HepG2 (cell line): ENCODE results near the gene SLC4A11. TPM values are rescaled to one million over a fixed set of nuclear protein-coding genes. Genes with fewer than 3 reads are reported as not detected.

ENCODE experiments used
- FIP1L1 ChIP-seq: fragments of 200-400 bp; formaldehyde crosslinking; IDR thresholded peaks from 2 replicates; pipeline ENCODE4 v1.6.1; 2018; ENCODE audit warnings: low read depth, mild to moderate bottlenecking, low read length, moderate library complexity, borderline replicate concordance; ENCODE audit not compliant: insufficient read depth
- ISL2 ChIP-seq: sonication (generic); formaldehyde crosslinking; IDR thresholded peaks from 2 replicates; pipeline ENCODE4 v1.5.0; 2020; ENCODE audit warnings: missing genetic modification reagents
- MAF1 ChIP-seq: sonication (generic); formaldehyde crosslinking; IDR thresholded peaks from 2 replicates; pipeline ENCODE4 v1.5.0; 2020; ENCODE audit warnings: missing genetic modification reagents, borderline replicate concordance
- ZNF235 ChIP-seq: sonication (generic); formaldehyde crosslinking; IDR thresholded peaks from 2 replicates; pipeline ENCODE4 v1.8.1; 2023; ENCODE audit warnings: mild to moderate bottlenecking, missing genetic modification reagents, borderline replicate concordance
- ZNF331 ChIP-seq: sonication (generic); formaldehyde crosslinking; IDR thresholded peaks from 2 replicates; pipeline ENCODE4 v1.4.0; 2020; ENCODE audit warnings: missing genetic modification reagents
- ZNF546 ChIP-seq: sonication (generic); formaldehyde crosslinking; conservative IDR thresholded peaks from 2 replicates; pipeline ENCODE4 v1.8.1; 2023; ENCODE audit warnings: mild to moderate bottlenecking, missing genetic modification reagents
- ZNF703 ChIP-seq: sonication (generic); formaldehyde crosslinking; IDR thresholded peaks from 2 replicates; pipeline ENCODE4 v1.5.1; 2020; ENCODE audit warnings: missing genetic modification reagents, mild to moderate bottlenecking, moderate library complexity, borderline replicate concordance
- polyA plus RNA-seq, 8 experiments: library from polyadenylated mRNA; depleted of rRNA in 3 of 8; stranded (reverse) in 7 of 8; unstranded in 1 of 8; fragments of >200 nt; fragmentation: Illumina TruSeq in 4 of 8; extraction: Trizol in 4 of 8; gene quantifications; 2 replicates each; pipeline versions ENCODE4 v1.2.1 to v1.2.3, GENCODE V29; 2011 to 2016; ENCODE audit warnings: low read depth in 4 of 8, missing spikeins in 1 of 8, mixed read lengths in 1 of 8; ENCODE audit not compliant: insufficient read depth in 1 of 8
- total RNA-seq, 5 experiments: library from RNA; depleted of rRNA; stranded (reverse); fragments of >200 nt; fragmentation: Illumina TruSeq; extraction: Trizol; gene quantifications; 2 replicates each; pipeline ENCODE4 v1.2.3, GENCODE V29; 2016; ENCODE audit warnings: low read depth in 1 of 5
- TF ChIP-seq, protein P1 (sequence below): sonication (generic); formaldehyde crosslinking; IDR thresholded peaks from 2 replicates; pipeline ENCODE4 v1.5.0; 2020; ENCODE audit warnings: mild to moderate bottlenecking, missing genetic modification reagents, borderline replicate concordance
- TF ChIP-seq, protein P2 (sequence below): sonication (generic); formaldehyde crosslinking; IDR thresholded peaks from 2 replicates; pipeline ENCODE4 v1.5.0; 2020; ENCODE audit warnings: missing genetic modification reagents
- TF ChIP-seq, protein P3 (sequence below): sonication (generic); formaldehyde crosslinking; IDR thresholded peaks from 2 replicates; pipeline ENCODE4 v1.5.0; 2020; ENCODE audit warnings: mild to moderate bottlenecking, missing genetic modification reagents
- TF ChIP-seq, protein P4 (sequence below): sonication (generic); formaldehyde crosslinking; IDR thresholded peaks from 2 replicates; pipeline ENCODE4 v1.8.0; 2022; ENCODE audit warnings: mild to moderate bottlenecking, missing genetic modification reagents, moderate library complexity
- TF ChIP-seq, protein P5 (sequence below): sonication (generic); formaldehyde crosslinking; IDR thresholded peaks from 2 replicates; pipeline ENCODE4 v1.4.0; 2020; ENCODE audit warnings: missing genetic modification reagents, borderline replicate concordance
- TF ChIP-seq, protein P6 (sequence below): sonication (generic); formaldehyde crosslinking; IDR thresholded peaks from 2 replicates; pipeline ENCODE4 v1.5.0; 2020; ENCODE audit warnings: missing genetic modification reagents

The SLC4A11 gene
- total and polyA plus RNA-seq, 2 of the 13 experiments (the other 11 are each of a cell fraction or from before 2014, with no cell fraction given) = 3.9 to 27.0 TPM

DNA sequence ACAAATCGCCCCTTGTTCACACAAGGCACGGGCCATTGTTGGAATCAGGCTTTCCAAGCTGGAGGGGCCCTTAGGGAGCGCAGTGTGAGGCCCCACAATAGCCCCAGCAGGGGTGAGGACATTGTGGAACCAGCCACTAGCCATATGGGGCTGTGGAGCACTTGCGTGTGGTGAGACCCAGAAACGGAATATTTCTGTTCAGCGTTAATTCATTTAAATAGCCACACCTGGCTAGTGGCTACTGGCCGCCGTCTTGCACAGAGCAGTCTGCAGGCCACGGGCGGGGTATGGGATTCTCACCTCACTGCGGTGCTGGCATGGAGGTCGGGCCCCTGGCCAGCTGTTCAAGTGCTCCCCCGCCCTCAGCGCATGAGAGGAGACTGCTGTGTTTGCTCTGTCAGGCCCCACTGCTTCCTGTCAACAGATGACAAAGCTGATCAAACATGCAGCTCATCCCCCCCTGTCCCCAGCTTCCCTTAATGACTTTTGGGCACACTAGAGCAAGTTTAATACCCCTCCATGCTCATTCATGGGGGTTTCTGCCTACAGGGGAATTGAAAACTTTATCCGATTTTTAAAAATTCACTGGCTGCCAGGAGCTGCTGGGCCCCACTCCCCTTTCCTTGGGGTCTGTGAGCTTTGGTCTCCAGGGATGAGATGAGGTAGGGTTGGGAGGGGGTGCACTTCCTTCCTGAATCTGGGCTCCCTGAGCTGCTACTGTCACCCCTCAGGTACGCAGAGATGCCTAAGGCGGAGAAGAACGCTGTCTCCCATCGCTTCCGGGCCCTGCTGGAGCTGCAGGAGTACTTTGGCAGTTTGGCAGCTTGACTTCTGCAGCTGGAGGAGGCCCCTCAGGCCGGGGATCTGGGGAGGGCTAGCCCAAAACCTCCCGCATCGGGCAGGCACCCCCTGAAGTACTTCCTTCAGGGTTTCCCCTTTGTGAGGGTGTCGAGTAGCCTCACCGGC, 16.1 kb downstream of the SLC4A11 start (continued):
- TF ChIP-seq, protein P1, sequence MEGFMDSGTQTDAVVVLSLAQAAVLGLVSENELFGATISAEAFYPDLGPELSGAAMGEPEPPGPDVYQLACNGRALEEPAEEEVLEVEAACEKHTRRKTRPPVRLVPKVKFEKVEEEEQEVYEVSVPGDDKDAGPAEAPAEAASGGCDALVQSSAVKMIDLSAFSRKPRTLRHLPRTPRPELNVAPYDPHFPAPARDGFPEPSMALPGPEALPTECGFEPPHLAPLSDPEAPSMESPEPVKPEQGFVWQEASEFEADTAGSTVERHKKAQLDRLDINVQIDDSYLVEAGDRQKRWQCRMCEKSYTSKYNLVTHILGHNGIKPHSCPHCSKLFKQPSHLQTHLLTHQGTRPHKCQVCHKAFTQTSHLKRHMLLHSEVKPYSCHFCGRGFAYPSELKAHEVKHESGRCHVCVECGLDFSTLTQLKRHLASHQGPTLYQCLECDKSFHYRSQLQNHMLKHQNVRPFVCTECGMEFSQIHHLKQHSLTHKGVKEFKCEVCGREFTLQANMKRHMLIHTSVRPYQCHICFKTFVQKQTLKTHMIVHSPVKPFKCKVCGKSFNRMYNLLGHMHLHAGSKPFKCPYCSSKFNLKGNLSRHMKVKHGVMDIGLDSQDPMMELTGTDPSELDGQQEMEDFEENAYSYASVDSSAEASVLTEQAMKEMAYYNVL (CRISPR knock-in tag) = peak; percentile 95; the same call in 1 of the 2 replicates
- TF ChIP-seq, protein P2, sequence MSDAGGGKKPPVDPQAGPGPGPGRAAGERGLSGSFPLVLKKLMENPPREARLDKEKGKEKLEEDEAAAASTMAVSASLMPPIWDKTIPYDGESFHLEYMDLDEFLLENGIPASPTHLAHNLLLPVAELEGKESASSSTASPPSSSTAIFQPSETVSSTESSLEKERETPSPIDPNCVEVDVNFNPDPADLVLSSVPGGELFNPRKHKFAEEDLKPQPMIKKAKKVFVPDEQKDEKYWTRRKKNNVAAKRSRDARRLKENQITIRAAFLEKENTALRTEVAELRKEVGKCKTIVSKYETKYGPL (CRISPR knock-in tag) = no peak
- TF ChIP-seq, protein P3, sequence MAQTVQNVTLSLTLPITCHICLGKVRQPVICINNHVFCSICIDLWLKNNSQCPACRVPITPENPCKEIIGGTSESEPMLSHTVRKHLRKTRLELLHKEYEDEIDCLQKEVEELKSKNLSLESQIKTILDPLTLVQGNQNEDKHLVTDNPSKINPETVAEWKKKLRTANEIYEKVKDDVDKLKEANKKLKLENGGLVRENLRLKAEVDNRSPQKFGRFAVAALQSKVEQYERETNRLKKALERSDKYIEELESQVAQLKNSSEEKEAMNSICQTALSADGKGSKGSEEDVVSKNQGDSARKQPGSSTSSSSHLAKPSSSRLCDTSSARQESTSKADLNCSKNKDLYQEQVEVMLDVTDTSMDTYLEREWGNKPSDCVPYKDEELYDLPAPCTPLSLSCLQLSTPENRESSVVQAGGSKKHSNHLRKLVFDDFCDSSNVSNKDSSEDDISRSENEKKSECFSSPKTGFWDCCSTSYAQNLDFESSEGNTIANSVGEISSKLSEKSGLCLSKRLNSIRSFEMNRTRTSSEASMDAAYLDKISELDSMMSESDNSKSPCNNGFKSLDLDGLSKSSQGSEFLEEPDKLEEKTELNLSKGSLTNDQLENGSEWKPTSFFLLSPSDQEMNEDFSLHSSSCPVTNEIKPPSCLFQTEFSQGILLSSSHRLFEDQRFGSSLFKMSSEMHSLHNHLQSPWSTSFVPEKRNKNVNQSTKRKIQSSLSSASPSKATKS (CRISPR knock-in tag) = no peak
- TF ChIP-seq, protein P4, sequence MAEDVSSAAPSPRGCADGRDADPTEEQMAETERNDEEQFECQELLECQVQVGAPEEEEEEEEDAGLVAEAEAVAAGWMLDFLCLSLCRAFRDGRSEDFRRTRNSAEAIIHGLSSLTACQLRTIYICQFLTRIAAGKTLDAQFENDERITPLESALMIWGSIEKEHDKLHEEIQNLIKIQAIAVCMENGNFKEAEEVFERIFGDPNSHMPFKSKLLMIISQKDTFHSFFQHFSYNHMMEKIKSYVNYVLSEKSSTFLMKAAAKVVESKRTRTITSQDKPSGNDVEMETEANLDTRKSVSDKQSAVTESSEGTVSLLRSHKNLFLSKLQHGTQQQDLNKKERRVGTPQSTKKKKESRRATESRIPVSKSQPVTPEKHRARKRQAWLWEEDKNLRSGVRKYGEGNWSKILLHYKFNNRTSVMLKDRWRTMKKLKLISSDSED (CRISPR knock-in tag) = no peak
- TF ChIP-seq MAF1 (CRISPR knock-in tag) = peak; percentile 86
- no peak for TF ChIP-seq ZNF235
- TF ChIP-seq, protein P5, sequence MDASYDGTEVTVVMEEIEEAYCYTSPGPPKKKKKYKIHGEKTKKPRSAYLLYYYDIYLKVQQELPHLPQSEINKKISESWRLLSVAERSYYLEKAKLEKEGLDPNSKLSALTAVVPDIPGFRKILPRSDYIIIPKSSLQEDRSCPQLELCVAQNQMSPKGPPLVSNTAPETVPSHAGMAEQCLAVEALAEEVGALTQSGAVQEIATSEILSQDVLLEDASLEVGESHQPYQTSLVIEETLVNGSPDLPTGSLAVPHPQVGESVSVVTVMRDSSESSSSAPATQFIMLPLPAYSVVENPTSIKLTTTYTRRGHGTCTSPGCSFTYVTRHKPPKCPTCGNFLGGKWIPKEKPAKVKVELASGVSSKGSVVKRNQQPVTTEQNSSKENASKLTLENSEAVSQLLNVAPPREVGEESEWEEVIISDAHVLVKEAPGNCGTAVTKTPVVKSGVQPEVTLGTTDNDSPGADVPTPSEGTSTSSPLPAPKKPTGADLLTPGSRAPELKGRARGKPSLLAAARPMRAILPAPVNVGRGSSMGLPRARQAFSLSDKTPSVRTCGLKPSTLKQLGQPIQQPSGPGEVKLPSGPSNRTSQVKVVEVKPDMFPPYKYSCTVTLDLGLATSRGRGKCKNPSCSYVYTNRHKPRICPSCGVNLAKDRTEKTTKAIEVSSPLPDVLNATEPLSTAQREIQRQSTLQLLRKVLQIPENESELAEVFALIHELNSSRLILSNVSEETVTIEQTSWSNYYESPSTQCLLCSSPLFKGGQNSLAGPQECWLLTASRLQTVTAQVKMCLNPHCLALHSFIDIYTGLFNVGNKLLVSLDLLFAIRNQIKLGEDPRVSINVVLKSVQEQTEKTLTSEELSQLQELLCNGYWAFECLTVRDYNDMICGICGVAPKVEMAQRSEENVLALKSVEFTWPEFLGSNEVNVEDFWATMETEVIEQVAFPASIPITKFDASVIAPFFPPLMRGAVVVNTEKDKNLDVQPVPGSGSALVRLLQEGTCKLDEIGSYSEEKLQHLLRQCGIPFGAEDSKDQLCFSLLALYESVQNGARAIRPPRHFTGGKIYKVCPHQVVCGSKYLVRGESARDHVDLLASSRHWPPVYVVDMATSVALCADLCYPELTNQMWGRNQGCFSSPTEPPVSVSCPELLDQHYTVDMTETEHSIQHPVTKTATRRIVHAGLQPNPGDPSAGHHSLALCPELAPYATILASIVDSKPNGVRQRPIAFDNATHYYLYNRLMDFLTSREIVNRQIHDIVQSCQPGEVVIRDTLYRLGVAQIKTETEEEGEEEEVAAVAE = peak; percentile 86
- peak; percentile 91 for TF ChIP-seq ISL2 (CRISPR knock-in tag)
- TF ChIP-seq ZNF331 = peak; percentile 98
- peak; percentile 42; the same call in 1 of the 2 replicates for TF ChIP-seq ZNF546 (CRISPR knock-in tag)
- peak; percentile 64 for TF ChIP-seq ZNF703
- TF ChIP-seq, protein P6, sequence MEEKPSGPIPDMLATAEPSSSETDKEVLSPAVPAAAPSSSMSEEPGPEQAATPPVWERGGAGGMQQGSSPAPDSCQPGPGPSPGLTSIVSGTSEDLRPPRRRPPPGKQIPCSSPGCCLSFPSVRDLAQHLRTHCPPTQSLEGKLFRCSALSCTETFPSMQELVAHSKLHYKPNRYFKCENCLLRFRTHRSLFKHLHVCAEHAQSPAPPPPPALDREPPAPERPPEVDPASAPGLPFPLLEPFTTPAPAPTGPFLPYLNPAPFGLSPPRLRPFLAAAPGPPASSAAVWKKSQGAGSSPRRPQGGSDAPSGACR (CRISPR knock-in tag) = peak; percentile 100
- no peak for TF ChIP-seq FIP1L1
